ENCODE results near the gene HNRNPA0. TPM values are rescaled to one million over a fixed set of nuclear protein-coding genes. Genes with fewer than 3 reads are reported as not detected.
"Not testable (repeated sequence)": the region's sequence is repeated elsewhere in the genome, so short reads cannot be mapped to it uniquely, and the experiment has no call there.

HNRNPA0 gene
- total RNA-seq, 1 donor from 2014 or later, result 57.1 TPM

- Mint-ChIP-seq H3K4me1 (ENCODE audit: unreplicated experiment) (no peaks in the 10 kb centered on the region), H3K27ac (ENCODE audit: unreplicated experiment) (no peak overlapping the region), H3K27me3 (ENCODE audit: unreplicated experiment) (no peaks in the 10 kb centered on the region), H3K9me3 (ENCODE audit: unreplicated experiment) (no peaks in the 10 kb centered on the region), H3K4me3 (ENCODE audit: unreplicated experiment) (no peak overlapping the region), H3K36me3 (ENCODE audit: low read depth, unreplicated experiment) (no peaks in the 10 kb centered on the region)
- no peak for TF ChIP-seq CTCF (IDR thresholded peaks at IDR 0.05; ENCODE audit: unreplicated experiment)
- DNase-seq (ENCODE audit: low spot score), result no peak
Observed at GRCh38 chr5:137794863-137795262, 40.7 kb upstream of the HNRNPA0 start.

DNA sequence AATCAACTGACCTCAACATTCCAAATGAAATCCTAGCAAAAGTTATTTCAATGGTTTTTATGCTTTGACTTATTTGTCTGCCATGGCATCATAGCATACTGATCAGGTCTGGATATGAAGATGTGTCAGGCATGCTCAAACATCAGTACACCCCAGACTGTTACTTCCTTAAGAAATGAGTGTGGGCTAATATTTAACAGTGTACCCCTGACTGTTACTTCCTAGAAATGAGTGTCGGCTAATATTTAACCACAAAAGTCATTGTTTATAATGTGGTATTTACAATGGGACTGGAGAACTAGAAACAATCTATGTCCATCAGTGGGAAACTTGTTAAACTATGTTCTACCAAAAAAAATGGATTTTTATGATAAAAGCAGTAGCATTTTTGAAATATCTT, 38.1 kb upstream of the HNRNPA0 start:
- Mint-ChIP-seq H3K27ac (ENCODE audit: unreplicated experiment) (no peak overlapping the region), H3K4me1 (ENCODE audit: unreplicated experiment) (no peaks in the 10 kb centered on the region), H3K27me3 (ENCODE audit: unreplicated experiment) (no peaks in the 10 kb centered on the region), H3K4me3 (ENCODE audit: unreplicated experiment) (no peak overlapping the region), H3K36me3 (ENCODE audit: low read depth, unreplicated experiment) (no peaks in the 10 kb centered on the region), H3K9me3 (ENCODE audit: unreplicated experiment) (no peaks in the 10 kb centered on the region)
- no peak for DNase-seq (ENCODE audit: low spot score)
- no peak for TF ChIP-seq CTCF (IDR thresholded peaks at IDR 0.05; ENCODE audit: unreplicated experiment)

DNA sequence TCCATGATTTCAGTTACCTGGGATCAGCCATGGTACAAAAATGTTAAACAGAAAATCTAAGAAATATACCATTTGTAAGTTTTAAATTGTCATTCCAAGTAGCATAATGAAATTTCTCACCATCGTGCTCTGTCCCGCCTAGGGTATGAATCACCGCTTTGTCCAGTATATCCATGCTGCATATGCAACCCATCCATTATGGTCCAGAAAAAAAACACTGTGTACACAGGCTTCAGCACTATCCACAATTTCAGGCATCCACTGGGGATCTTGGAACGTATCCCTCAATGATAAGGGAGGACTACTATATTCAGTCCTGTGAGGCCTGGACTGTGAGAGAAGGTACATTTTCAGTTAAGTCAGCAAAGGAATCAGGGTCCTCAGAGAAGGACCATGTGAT, 37.6 kb upstream of the HNRNPA0 start:
- no peak for DNase-seq (ENCODE audit: low spot score)
- Mint-ChIP-seq H3K27ac (ENCODE audit: unreplicated experiment) (no peak overlapping the region), H3K9me3 (ENCODE audit: unreplicated experiment) (no peaks in the 10 kb centered on the region), H3K27me3 (ENCODE audit: unreplicated experiment) (no peaks in the 10 kb centered on the region), H3K4me3 (ENCODE audit: unreplicated experiment) (no peak overlapping the region), H3K4me1 (ENCODE audit: unreplicated experiment) (no peaks in the 10 kb centered on the region), H3K36me3 (ENCODE audit: low read depth, unreplicated experiment) (no peaks in the 10 kb centered on the region)
- no peak for TF ChIP-seq CTCF (IDR thresholded peaks at IDR 0.05; ENCODE audit: unreplicated experiment)

DNA sequence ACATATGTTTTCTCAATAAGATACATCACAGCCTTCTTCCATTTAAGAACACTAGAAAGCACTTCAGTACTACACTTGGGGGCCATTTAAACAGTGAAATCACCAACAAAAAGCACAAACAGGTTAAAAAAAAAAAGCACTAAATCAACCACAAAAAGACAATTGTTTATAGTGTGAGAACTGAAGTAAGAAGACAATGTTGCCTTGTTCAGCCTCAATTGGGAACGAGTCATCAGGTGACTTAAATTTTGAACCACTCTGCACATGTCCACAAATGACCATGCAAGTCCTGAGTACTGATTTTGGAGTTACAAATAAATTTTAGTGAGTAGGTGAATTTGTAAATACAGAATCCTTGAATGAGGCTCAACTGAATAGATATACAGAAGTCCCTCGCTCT, 37.2 kb upstream of the HNRNPA0 start:
- no peak for TF ChIP-seq CTCF (IDR thresholded peaks at IDR 0.05; ENCODE audit: unreplicated experiment)
- Mint-ChIP-seq H3K4me1 (ENCODE audit: unreplicated experiment) (no peaks in the 10 kb centered on the region), H3K36me3 (ENCODE audit: low read depth, unreplicated experiment) (no peaks in the 10 kb centered on the region), H3K27ac (ENCODE audit: unreplicated experiment) (no peak overlapping the region), H3K4me3 (ENCODE audit: unreplicated experiment) (no peak overlapping the region), H3K9me3 (ENCODE audit: unreplicated experiment) (no peaks in the 10 kb centered on the region), H3K27me3 (ENCODE audit: unreplicated experiment) (no peaks in the 10 kb centered on the region)
- no peak for DNase-seq (ENCODE audit: low spot score)

DNA sequence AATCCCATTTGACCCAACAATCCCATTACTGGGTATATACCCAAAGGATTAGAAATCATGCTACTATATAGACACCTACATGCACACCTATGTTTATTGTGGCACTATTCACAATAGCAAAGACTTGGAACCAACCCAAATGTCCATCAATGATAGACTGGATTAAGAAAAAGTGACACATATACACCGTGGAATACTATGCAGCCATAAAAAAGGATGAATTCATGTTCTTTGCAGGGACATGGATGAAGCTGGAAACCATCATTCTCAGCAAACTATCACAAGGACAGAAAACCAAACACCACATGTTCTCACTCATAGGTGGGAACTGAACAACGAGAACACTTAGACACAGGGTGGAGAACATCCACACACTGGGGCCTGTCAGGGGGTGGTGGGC, 34.4 kb upstream of the HNRNPA0 start:
- not testable (repeated sequence) for H3K4me1 Mint-ChIP-seq (ENCODE audit: unreplicated experiment); H3K4me3 Mint-ChIP-seq (ENCODE audit: unreplicated experiment); DNase-seq (ENCODE audit: low spot score); H3K27ac Mint-ChIP-seq (ENCODE audit: unreplicated experiment); H3K9me3 Mint-ChIP-seq (ENCODE audit: unreplicated experiment); H3K36me3 Mint-ChIP-seq (ENCODE audit: low read depth, unreplicated experiment); H3K27me3 Mint-ChIP-seq (ENCODE audit: unreplicated experiment)

Data from endothelial cell (in vitro differentiated cells).